EL (cell line): ENCODE measurements around the gene ETV1.

Source experiments
- DNase-seq: peaks from one replicate; pipeline ENCODE4 v3.0.0-alpha.2; 2016

ETV1 gene

DNA sequence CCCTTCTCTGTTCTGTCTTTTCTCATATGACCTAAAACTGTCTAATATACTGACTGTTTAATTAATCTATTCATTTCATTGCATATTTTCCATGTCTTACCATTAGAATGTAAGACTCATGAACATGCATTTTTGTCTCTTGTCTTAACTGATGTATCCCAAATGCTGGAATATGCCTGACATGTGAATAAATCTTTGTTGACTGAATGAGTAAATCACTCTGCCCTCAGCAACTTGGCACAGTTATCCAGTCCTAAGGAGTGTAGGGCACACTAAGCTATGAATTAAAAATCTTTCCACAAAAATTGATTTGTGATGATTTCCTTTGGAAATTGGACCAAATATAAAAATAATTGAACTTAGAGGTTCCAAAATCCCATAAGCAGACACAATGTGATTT, 111.3 kb downstream of the ETV1 start:
- no peak for DNase-seq

GRCh38 chr7:13875496-13876074, 113.9 kb downstream of the ETV1 start:
- no peak for DNase-seq

DNA sequence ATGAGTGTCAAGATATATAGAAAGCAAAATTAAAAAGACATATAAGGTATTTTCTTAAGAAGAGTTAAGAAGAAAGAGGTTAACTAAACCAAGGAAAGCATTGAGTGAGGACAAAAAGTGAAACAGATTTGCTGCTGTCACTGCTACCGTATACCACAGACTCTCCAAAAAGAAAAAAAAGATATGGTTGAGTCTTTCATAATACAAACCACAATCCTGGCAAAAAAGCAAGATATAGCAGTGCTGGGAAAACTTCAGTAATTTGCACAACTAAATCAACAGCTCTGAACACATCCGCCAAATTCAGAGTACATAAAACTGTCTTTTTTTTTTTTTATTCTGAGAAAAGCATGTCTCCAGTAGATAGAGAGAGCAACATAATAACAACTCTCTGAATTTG, 114.7 kb downstream of the ETV1 start:
- no peak for DNase-seq

- no peak for DNase-seq
These were observed 116.8 kb downstream of the ETV1 start for GRCh38 chr7:13872709-13873108.

GRCh38 chr7:13871008-13871407, 118.5 kb downstream of the ETV1 start:
- no peak for DNase-seq

GRCh38 chr7:13860734-13861133, 128.7 kb downstream of the ETV1 start:
- DNase-seq: no peak

DNA sequence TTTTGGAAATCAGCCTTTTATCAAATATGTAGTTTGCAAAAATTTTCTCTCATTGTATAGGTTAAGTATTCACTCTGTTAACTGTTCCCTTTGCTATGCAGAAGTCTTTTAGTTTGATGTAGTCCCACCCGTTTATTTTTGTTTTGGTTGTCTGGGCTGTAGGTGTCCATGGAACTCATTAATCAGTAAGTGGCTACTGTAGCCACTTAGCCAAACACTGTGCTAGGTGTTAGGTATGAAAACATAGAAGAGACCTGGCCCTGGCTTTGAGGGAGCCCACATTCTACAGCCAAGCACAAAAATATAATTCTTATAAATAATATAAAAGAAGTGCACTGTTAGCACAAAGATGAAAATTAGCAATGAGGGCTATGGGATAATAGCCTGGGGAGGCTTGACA, 133.5 kb downstream of the ETV1 start:
- no peak for DNase-seq

GRCh38 chr7:13852281-13852968, 137.0 kb downstream of the ETV1 start:
- DNase-seq: no peak

DNA sequence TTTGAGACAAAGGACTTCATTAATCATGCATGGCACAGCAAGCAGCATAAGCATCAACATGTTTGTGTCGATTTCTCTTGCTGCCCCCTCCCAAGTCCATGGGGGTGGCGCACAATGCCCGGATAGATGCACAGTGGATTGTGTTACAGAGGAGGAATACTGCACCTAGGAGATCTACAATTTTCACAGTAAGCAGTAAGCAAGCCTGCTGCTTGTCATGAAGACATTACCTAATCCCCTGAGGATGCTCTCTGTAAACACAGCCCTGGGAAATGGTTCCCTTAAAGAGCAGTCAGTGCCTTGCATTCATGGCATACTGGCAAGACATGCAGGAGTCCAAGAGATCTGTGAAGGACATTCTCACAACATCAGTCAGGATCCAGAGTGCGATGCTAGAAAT, 137.7 kb downstream of the ETV1 start:
- peak; percentile 37 for DNase-seq

GRCh38 chr7:13850185-13850752, 139.2 kb downstream of the ETV1 start:
- peak; percentile 94 for DNase-seq

- DNase-seq: no peak
These were observed 140.1 kb downstream of the ETV1 start for GRCh38 chr7:13849163-13849892.

- DNase-seq: no peak
These were observed 140.8 kb downstream of the ETV1 start for GRCh38 chr7:13848681-13849131.

- DNase-seq: peak; percentile 37
These were observed 143.1 kb downstream of the ETV1 start for GRCh38 chr7:13846386-13846785.

- no peak for DNase-seq
These were observed 143.9 kb downstream of the ETV1 start for GRCh38 chr7:13845601-13846000.

- DNase-seq: no peak
These were observed 144.5 kb downstream of the ETV1 start for GRCh38 chr7:13844954-13845353.

- DNase-seq: no peak
These were observed 148.2 kb downstream of the ETV1 start for GRCh38 chr7:13841284-13841683.
